Osteoblast (primary cell): ENCODE measurements around the gene ANK3. TPM values are rescaled to one million over a fixed set of nuclear protein-coding genes. Genes with fewer than 3 reads are reported as not detected.

Experiments used
- DNase-seq: peaks from one replicate; pipeline ENCODE4 v3.0.0; 2011; ENCODE audit warnings: low spot score, mixed read lengths; ENCODE audit not compliant: insufficient read length; ENCODE audit errors: missing footprints
- H2AFZ ChIP-seq: 2 replicates; pipeline ENCODE4 v1.6.0; 2011; ENCODE audit warnings: mild to moderate bottlenecking, low read length
- H3K27ac ChIP-seq: 2 replicates; pipeline ENCODE4 v1.5.1; 2011; ENCODE audit warnings: mild to moderate bottlenecking, low read depth, low read length, moderate library complexity
- H3K27me3 ChIP-seq: 2 replicates; pipeline ENCODE4 v1.6.0; 2012; ENCODE audit warnings: mild to moderate bottlenecking, control low read depth, inconsistent platforms, low read length, moderate library complexity; ENCODE audit not compliant: insufficient read depth
- H3K36me3 ChIP-seq: 2 replicates; pipeline ENCODE4 v1.5.1; 2011; ENCODE audit warnings: mild to moderate bottlenecking, low read length, control low read depth, moderate library complexity; ENCODE audit not compliant: insufficient read depth
- H3K4me1 ChIP-seq: 2 replicates; pipeline ENCODE4 v1.5.1; 2011; ENCODE audit warnings: mild to moderate bottlenecking, low read length, control low read depth, moderate library complexity; ENCODE audit not compliant: insufficient read depth
- H3K4me2 ChIP-seq: 2 replicates; pipeline ENCODE4 v1.6.0; 2011; ENCODE audit warnings: mild to moderate bottlenecking, low read length; ENCODE audit not compliant: insufficient read depth
- H3K4me3 ChIP-seq: fragments of 200-600 bp; sonication (generic); 3 replicates; pipeline ENCODE4 v1.5.1; 2012; ENCODE audit warnings: mild to moderate bottlenecking, low read length, inconsistent platforms; ENCODE audit not compliant: insufficient read depth
- H3K79me2 ChIP-seq: 2 replicates; pipeline ENCODE4 v1.6.0; 2012; ENCODE audit warnings: mild to moderate bottlenecking, low read length, control low read depth, inconsistent platforms; ENCODE audit not compliant: insufficient read depth
- H3K9me3 ChIP-seq: 2 replicates; pipeline ENCODE4 v1.5.1; 2011; ENCODE audit warnings: low read depth, low read length, control low read depth
- H4K20me1 ChIP-seq: 2 replicates; pipeline ENCODE4 v1.6.0; 2012; ENCODE audit warnings: mild to moderate bottlenecking, low read length, control low read depth; ENCODE audit not compliant: insufficient read depth
- CTCF ChIP-seq: IDR thresholded peaks from 2 replicates; pipeline ENCODE4 v1.5.1; 2011; ENCODE audit warnings: mild to moderate bottlenecking, low read depth, low read length, moderate library complexity; ENCODE audit errors: extremely low read depth
- total RNA-seq: library from RNA; depleted of rRNA; stranded (reverse); fragments of >200 nt; gene quantifications from 2 replicates; pipeline ENCODE4 v1.2.3, GENCODE V29; 2012

ANK3 gene
- total RNA-seq, 1 donor, result 44.5 TPM

- H2AFZ ChIP-seq, result no peak overlapping the region
- TF ChIP-seq CTCF, result no peak
- DNase-seq, result no peak
- no peaks in the 10 kb centered on the region for H3K79me2 ChIP-seq
- H3K4me2 ChIP-seq, result no peak overlapping the region
- H4K20me1 ChIP-seq, result no peaks in the 10 kb centered on the region
- no peaks in the 10 kb centered on the region for H3K9me3 ChIP-seq
- H3K4me1 ChIP-seq, result peaks cover 24% of the 10 kb centered on the region
- H3K27me3 ChIP-seq, result no peaks in the 10 kb centered on the region
- H3K36me3 ChIP-seq, result no peaks in the 10 kb centered on the region
- no peak overlapping the region for H3K27ac ChIP-seq
- H3K4me3 ChIP-seq, result no peak overlapping the region
Observed at GRCh38 chr10:60280475-60280874, 109.2 kb downstream of the ANK3 start.

GRCh38 chr10:60277656-60278055 lies 112.0 kb downstream of the ANK3 start:
- no peak for DNase-seq
- no peak for TF ChIP-seq CTCF
- no peak overlapping the region for H3K4me3 ChIP-seq

GRCh38 chr10:60276232-60276631 lies 113.4 kb downstream of the ANK3 start:
- no peak overlapping the region for H3K27ac ChIP-seq
- H3K27me3 ChIP-seq, result no peaks in the 10 kb centered on the region
- no peak for DNase-seq
- no peaks in the 10 kb centered on the region for H4K20me1 ChIP-seq
- no peaks in the 10 kb centered on the region for H3K4me1 ChIP-seq
- no peak overlapping the region for H3K4me3 ChIP-seq
- no peak overlapping the region for H3K4me2 ChIP-seq
- H3K79me2 ChIP-seq, result no peaks in the 10 kb centered on the region
- no peak overlapping the region for H2AFZ ChIP-seq
- H3K9me3 ChIP-seq, result no peaks in the 10 kb centered on the region
- no peaks in the 10 kb centered on the region for H3K36me3 ChIP-seq
- no peak for TF ChIP-seq CTCF

More at GRCh38 chr10:60277656-60278055, 112.0 kb downstream of the ANK3 start:
- no peaks in the 10 kb centered on the region for H3K9me3 ChIP-seq
- H3K27ac ChIP-seq, result no peak overlapping the region
- no peak overlapping the region for H3K4me2 ChIP-seq
- no peaks in the 10 kb centered on the region for H3K27me3 ChIP-seq
- no peak overlapping the region for H2AFZ ChIP-seq
- no peaks in the 10 kb centered on the region for H3K36me3 ChIP-seq
- no peaks in the 10 kb centered on the region for H4K20me1 ChIP-seq
- no peaks in the 10 kb centered on the region for H3K79me2 ChIP-seq
- H3K4me1 ChIP-seq, result peaks cover 8% of the 10 kb centered on the region

GRCh38 chr10:60271319-60272040 lies 118.2 kb downstream of the ANK3 start:
- H3K4me3 ChIP-seq, result no peak overlapping the region
- H2AFZ ChIP-seq, result no peak overlapping the region
- H3K27me3 ChIP-seq, result no peaks in the 10 kb centered on the region
- H3K9me3 ChIP-seq, result no peaks in the 10 kb centered on the region
- H3K4me1 ChIP-seq, result no peaks in the 10 kb centered on the region
- H3K79me2 ChIP-seq, result no peaks in the 10 kb centered on the region
- no peak overlapping the region for H3K4me2 ChIP-seq
- no peaks in the 10 kb centered on the region for H4K20me1 ChIP-seq
- no peak for DNase-seq
- no peak for TF ChIP-seq CTCF
- no peak overlapping the region for H3K27ac ChIP-seq
- no peaks in the 10 kb centered on the region for H3K36me3 ChIP-seq
